Heart left ventricle (tissue), 13 donors: Measurements from ENCODE around the gene ARMC6.

Source experiments
- POLR2A ChIP-seq, 2 donors: fragments of 450-650 bp; IDR thresholded peaks; one replicate each; pipeline ENCODE4 v1.6.1; 2017; ENCODE audit warnings: antibody characterized with exemption in 2 of 2, mild to moderate bottlenecking in 2 of 2, moderate library complexity in 2 of 2
- TF ChIP-seq, protein P1 (sequence below), 12 donors: fragments of 200-600 bp; sonication (generic) in 4 of 12; IDR thresholded peaks; one replicate each; pipeline versions ENCODE4 v1.5.0 to v1.8.0; 2018 to 2022; ENCODE audit warnings: antibody characterized with exemption in 12 of 12, mild to moderate bottlenecking in 5 of 12
- donor health status: ischemic (EF 13 %, LVEDD 7.1; RV severe dilation, severe dysfunction).
- donor health status: DM: no; HTN: yes; CAD: no.
- donor health status: DM: no; HTN: no; CAD: no.
- donor health status: ischemic (EF 25% LVEDD 6.9; RV normal size, moderate dysfunction).
- donor health status: ischemic (EF 25% LVEDD 5.7; RV mildly dilated, moderate dysfunction).
- donor health status: ischemic (EF 35%, LVEDD 5.7; RV mildly dilated, moderate dysfunction).
- donor health status: nonischemic (EF 11% LVEDD 7.7; RV severe dilation, severe dysfunction).
- donor health status: DM: yes; HTN: yes; CAD: no.
- donor health status: PGD.
- donor health status: ischemic (EF 29% LVEDD 5.4; RV normal size, mild dysfunction).
- donor health status: nonischemic (EF 23%, LVEDD 6.1; RV moderate dilation, normal function).

DNA sequence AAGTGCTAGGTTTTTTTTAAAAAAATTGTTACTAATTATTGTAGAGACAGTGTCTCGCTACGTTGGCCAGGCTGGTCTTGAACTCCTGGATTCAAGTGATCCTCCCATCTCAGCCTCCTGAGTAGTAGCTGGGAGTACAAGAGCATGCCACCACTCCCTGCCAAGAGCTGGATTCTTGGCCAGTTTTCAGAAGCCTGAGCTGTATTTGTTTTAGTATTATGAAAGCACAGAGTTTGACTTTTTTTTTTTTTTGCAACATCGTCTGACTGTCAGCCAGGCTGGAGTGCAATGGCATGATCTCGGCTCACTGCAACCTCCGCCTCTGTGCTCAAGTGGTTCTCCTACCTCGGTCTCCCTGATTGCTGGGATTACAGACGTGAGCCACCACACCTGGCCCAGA is 7.0 kb downstream of the ARMC6 start:
- TF ChIP-seq, protein P1, sequence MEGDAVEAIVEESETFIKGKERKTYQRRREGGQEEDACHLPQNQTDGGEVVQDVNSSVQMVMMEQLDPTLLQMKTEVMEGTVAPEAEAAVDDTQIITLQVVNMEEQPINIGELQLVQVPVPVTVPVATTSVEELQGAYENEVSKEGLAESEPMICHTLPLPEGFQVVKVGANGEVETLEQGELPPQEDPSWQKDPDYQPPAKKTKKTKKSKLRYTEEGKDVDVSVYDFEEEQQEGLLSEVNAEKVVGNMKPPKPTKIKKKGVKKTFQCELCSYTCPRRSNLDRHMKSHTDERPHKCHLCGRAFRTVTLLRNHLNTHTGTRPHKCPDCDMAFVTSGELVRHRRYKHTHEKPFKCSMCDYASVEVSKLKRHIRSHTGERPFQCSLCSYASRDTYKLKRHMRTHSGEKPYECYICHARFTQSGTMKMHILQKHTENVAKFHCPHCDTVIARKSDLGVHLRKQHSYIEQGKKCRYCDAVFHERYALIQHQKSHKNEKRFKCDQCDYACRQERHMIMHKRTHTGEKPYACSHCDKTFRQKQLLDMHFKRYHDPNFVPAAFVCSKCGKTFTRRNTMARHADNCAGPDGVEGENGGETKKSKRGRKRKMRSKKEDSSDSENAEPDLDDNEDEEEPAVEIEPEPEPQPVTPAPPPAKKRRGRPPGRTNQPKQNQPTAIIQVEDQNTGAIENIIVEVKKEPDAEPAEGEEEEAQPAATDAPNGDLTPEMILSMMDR (IDR thresholded peaks at IDR 0.05) = no peak
- no peak for TF ChIP-seq POLR2A (IDR thresholded peaks at IDR 0.05)
